OCI-LY7 (cell line): ENCODE results near the gene KLHL3. TPM values are rescaled to one million over a fixed set of nuclear protein-coding genes. Genes with fewer than 3 reads are reported as not detected.

ENCODE experiments used
- BruUV-seq: library from RNA; stranded (reverse); fragments of 400-500 nt; replicated peaks from 2 replicates; lab custom pipeline; 2021; lab: Mats Ljungman, UMichigan
- CTCF ChIA-PET: fragments of 300-600 bp; sonication (Branson Sonifier 250); formaldehyde crosslinking; loops from one replicate; lab custom pipeline; 2022; ENCODE audit warnings: antibody characterized with exemption; ENCODE audit not compliant: unreplicated experiment; lab: Charles Lee
- POLR2A ChIA-PET: fragments of 300-600 bp; sonication (Branson Sonifier 250); formaldehyde crosslinking; loops from one replicate; lab custom pipeline; 2022; ENCODE audit warnings: antibody characterized with exemption; lab: Charles Lee
- DNase-seq: peaks from one replicate; pipeline ENCODE4 v3.0.0-alpha.2; 2015; ENCODE audit warnings: low spot score
- H2AFZ ChIP-seq: fragments of 200-600 bp; sonication (generic), shearing (Covaris generic); 2 replicates; pipeline ENCODE4 v1.6.1; 2014; ENCODE audit warnings: mild to moderate bottlenecking, antibody characterized with exemption, low read length, moderate library complexity
- H3K27ac ChIP-seq: fragments of 200-600 bp; sonication (generic); 2 replicates; pipeline ENCODE4 v1.5.1; 2014; ENCODE audit warnings: mixed run types, low read depth, mild to moderate bottlenecking, moderate library complexity, low read length, inconsistent platforms; ENCODE audit not compliant: poor library complexity, severe bottlenecking
- H3K36me3 ChIP-seq: fragments of 200-600 bp; sonication (generic); 2 replicates; pipeline ENCODE4 v1.6.1; 2014; ENCODE audit warnings: mild to moderate bottlenecking, antibody characterized with exemption, low read length, moderate library complexity, mixed read lengths; ENCODE audit not compliant: insufficient read depth
- H3K4me1 ChIP-seq: fragments of 200-600 bp; sonication (generic); 2 replicates; pipeline ENCODE4 v1.5.1; 2014; ENCODE audit warnings: mild to moderate bottlenecking, low read length; ENCODE audit not compliant: insufficient read depth, poor library complexity, severe bottlenecking
- H3K4me2 ChIP-seq: fragments of 200-600 bp; sonication (generic); 2 replicates; pipeline ENCODE4 v1.6.1; 2014; ENCODE audit warnings: mild to moderate bottlenecking, low read length
- H3K4me3 ChIP-seq: fragments of 200-600 bp; sonication (generic); 2 replicates; pipeline ENCODE4 v1.5.1; 2014; ENCODE audit warnings: mild to moderate bottlenecking, low read depth, low read length; ENCODE audit not compliant: poor library complexity, severe bottlenecking
- H3K79me2 ChIP-seq: fragments of 200-600 bp; sonication (generic); 2 replicates; pipeline ENCODE4 v1.6.1; 2016; ENCODE audit warnings: low read depth, mild to moderate bottlenecking, low read length, moderate library complexity, mixed read lengths; ENCODE audit not compliant: insufficient read depth
- H3K9me2 ChIP-seq: fragments of 200-600 bp; sonication (generic); 2 replicates; pipeline ENCODE4 v1.6.1; 2016; ENCODE audit warnings: mild to moderate bottlenecking, low read length, mixed read lengths; ENCODE audit not compliant: insufficient read depth
- H3K9me3 ChIP-seq: fragments of 200-600 bp; sonication (generic); 2 replicates; pipeline ENCODE4 v1.6.1; 2014; ENCODE audit warnings: mild to moderate bottlenecking, mixed run types, low read length, mixed read lengths
- H4K20me1 ChIP-seq: fragments of 200-600 bp; sonication (generic); 2 replicates; pipeline ENCODE4 v1.6.1; 2014; ENCODE audit warnings: mild to moderate bottlenecking, antibody characterized with exemption, low read length, moderate library complexity, mixed read lengths; ENCODE audit not compliant: insufficient read depth
- CTCF ChIP-seq: fragments of 200-600 bp; sonication (generic); conservative IDR thresholded peaks from 2 replicates; pipeline ENCODE4 v1.5.1; 2014; ENCODE audit warnings: mild to moderate bottlenecking, antibody characterized with exemption, low read length, moderate library complexity, mixed read lengths
- EZH2phosphoT487 ChIP-seq: fragments of 200-600 bp; sonication (generic); IDR thresholded peaks from 2 replicates; pipeline ENCODE4 v1.6.1; 2018; ENCODE audit warnings: low read depth, borderline replicate concordance, mild to moderate bottlenecking, mixed run types, antibody characterized with exemption, low read length, moderate library complexity, mixed read lengths
- intact Hi-C: fragments of 100-400 bp; cut with micrococcal nuclease; formaldehyde crosslinking; loops from one replicate; pipeline ENCODE4 v1.10.0; 2022; ENCODE audit not compliant: unreplicated experiment
- total RNA-seq, 2 experiments: library from RNA; depleted of rRNA in 1 of 2; stranded (reverse); fragments of >200 nt in 1 of 2; shearing (Covaris generic) in 1 of 2; gene quantifications; 2 replicates each; pipeline ENCODE4 v1.2.3, GENCODE V29; 2014 to 2022

KLHL3 gene
- total RNA-seq, 2 experiments from 2014 or later: 0.28 to 6.2 TPM

- DNase-seq: no peak
- no peaks in the 10 kb centered on the region for H3K36me3 ChIP-seq
- H3K4me2 ChIP-seq: no peak overlapping the region
- H3K27ac ChIP-seq: no peak overlapping the region
- no peaks in the 10 kb centered on the region for H4K20me1 ChIP-seq
- no peak overlapping the region for H3K4me3 ChIP-seq
- TF ChIP-seq CTCF (peak; percentile 34; the same call in 1 of the 2 replicates), EZH2phosphoT487 (no peak)
- POLR2A ChIA-PET: interaction anchor here (0.6 kb wide), 1 partner anchor 85 kb away, joined by 3 read pairs; no protein-coding TSS in a partner anchor
- H3K4me1 ChIP-seq: no peaks in the 10 kb centered on the region
- no peaks in the 10 kb centered on the region for H3K9me2 ChIP-seq
- BruUV-seq: no TSS peak
- H3K9me3 ChIP-seq: no peaks in the 10 kb centered on the region
- H2AFZ ChIP-seq: no peak overlapping the region
- intact Hi-C loops: no loop called here
- H3K79me2 ChIP-seq: no peaks in the 10 kb centered on the region
- CTCF ChIA-PET: no interaction called here
These were observed 40.0 kb downstream of the KLHL3 start for GRCh38 chr5:137695651-137696428.

GRCh38 chr5:137693951-137694721 lies 41.8 kb downstream of the KLHL3 start:
- H4K20me1 ChIP-seq: no peaks in the 10 kb centered on the region
- H3K4me1 ChIP-seq: no peaks in the 10 kb centered on the region
- no peak overlapping the region for H3K4me3 ChIP-seq
- no peak for TF ChIP-seq CTCF
- TF ChIP-seq EZH2phosphoT487: no peak
- intact Hi-C loops: no loop called here
- no peak overlapping the region for H2AFZ ChIP-seq
- no peaks in the 10 kb centered on the region for H3K36me3 ChIP-seq
- ChIA-PET POLR2A (interaction anchor here (1.2 kb wide), 1 partner anchor 10 kb away, joined by 3 read pairs; no protein-coding TSS in a partner anchor), CTCF (no interaction called here)
- no peaks in the 10 kb centered on the region for H3K9me2 ChIP-seq
- H3K79me2 ChIP-seq: no peaks in the 10 kb centered on the region
- BruUV-seq: no TSS peak
- H3K27ac ChIP-seq: no peak overlapping the region
- H3K4me2 ChIP-seq: no peak overlapping the region
- no peak for DNase-seq
- no peaks in the 10 kb centered on the region for H3K9me3 ChIP-seq
